Stimulated activated CD4-positive, alpha-beta T cell treated with anti-CD3 and anti-CD28 coated beads, Interleukin-2, amount 100 ng/mL, for 4 hours (primary cell): ENCODE data around the gene KRT86.
"Not testable (repeated sequence)": the region's sequence is repeated elsewhere in the genome, so short reads cannot be mapped to it uniquely, and the experiment has no call there.

Source experiments
- DNase-seq: peaks from one replicate; pipeline ENCODE4 v3.0.0-alpha.2; 2020; ENCODE audit warnings: low read depth

KRT86 gene

GRCh38 chr12:52238916-52239646, 35.4 kb upstream of the KRT86 start:
- no peak for DNase-seq

- no peak for DNase-seq
Observed at GRCh38 chr12:52239767-52240166, 34.7 kb upstream of the KRT86 start.

- not testable (repeated sequence) for DNase-seq
Observed at GRCh38 chr12:52240247-52240646, 34.2 kb upstream of the KRT86 start.

GRCh38 chr12:52241205-52241842, 33.1 kb upstream of the KRT86 start:
- no peak for DNase-seq

GRCh38 chr12:52242442-52243258, 31.8 kb upstream of the KRT86 start:
- no peak for DNase-seq

- no peak for DNase-seq
Observed at GRCh38 chr12:52243259-52243855, 31.1 kb upstream of the KRT86 start.

GRCh38 chr12:52243856-52244614, 30.4 kb upstream of the KRT86 start:
- peak; percentile 35 for DNase-seq

- DNase-seq = no peak
Observed at GRCh38 chr12:52244615-52244994, 29.8 kb upstream of the KRT86 start.

- DNase-seq = no peak
Observed at GRCh38 chr12:52245259-52245961, 29.0 kb upstream of the KRT86 start.

GRCh38 chr12:52245962-52246569, 28.4 kb upstream of the KRT86 start:
- DNase-seq = no peak

- no peak for DNase-seq
Observed at GRCh38 chr12:52246720-52247621, 27.5 kb upstream of the KRT86 start.

- DNase-seq = no peak
Observed at GRCh38 chr12:52247622-52248540, 26.6 kb upstream of the KRT86 start.

- DNase-seq = no peak
Observed at GRCh38 chr12:52248541-52249461, 25.6 kb upstream of the KRT86 start.

GRCh38 chr12:52249511-52250047, 24.9 kb upstream of the KRT86 start:
- DNase-seq = no peak

GRCh38 chr12:52250048-52250990, 24.1 kb upstream of the KRT86 start:
- no peak for DNase-seq
